Motor neuron (in vitro differentiated cells): ENCODE measurements around the gene CTNNA2. TPM values are rescaled to one million over a fixed set of nuclear protein-coding genes. Genes with fewer than 3 reads are reported as not detected.

Source experiments
- ATAC-seq, 8 experiments: fragments of 200-7000 bp; cut with Tn5 transposase; replicated peaks in 6 of 8; 2 replicates each; pipeline ENCODE4 v1.8.0; 2021; ENCODE audit warnings: mild to moderate bottlenecking in 8 of 8, moderate library complexity in 8 of 8
- H3K27ac ChIP-seq, 2 donors: fragments of 250-450 bp; sonication (Bioruptor Pico); 2 replicates each; pipeline ENCODE4 v1.9.0; 2021; ENCODE audit warnings: antibody characterized with exemption in 2 of 2, mild to moderate bottlenecking in 2 of 2, moderate library complexity in 1 of 2
- H3K4me1 ChIP-seq, 2 donors: fragments of 250-450 bp; sonication (Bioruptor Pico); replicated peaks in 1 of 2; 2 replicates each; pipeline ENCODE4 v1.6.1; 2021; ENCODE audit warnings: antibody characterized with exemption in 2 of 2, mild to moderate bottlenecking in 2 of 2, moderate library complexity in 1 of 2
- H3K4me3 ChIP-seq, 5 donors: fragments of 250-450 bp; sonication (Bioruptor Pico); 2 replicates each; pipeline ENCODE4 v1.9.0; 2021; ENCODE audit warnings: antibody characterized with exemption in 5 of 5, mild to moderate bottlenecking in 5 of 5, moderate library complexity in 4 of 5
- WGBS, 10 experiments: fragments of 450-650 bp; shearing (Covaris generic); methylation state at CpG; one replicate each; pipeline ENCODE4 v1.0.0; 2022; 5-methylcytosine and 5-hydroxymethylcytosine counted together
- in situ Hi-C, 9 experiments: fragments of 400-800 bp; cut with MboI; loops; one replicate each; pipeline ENCODE4 v1.15.0; 2021; ENCODE audit warnings: low sequenced_read_pairs in 9 of 9, low pct_unique_long_range_greater_than_20kb in 2 of 9; ENCODE audit not compliant: unreplicated experiment in 9 of 9
- total RNA-seq, 8 experiments: library from RNA; unstranded; fragments of 300-600 nt; gene quantifications; 2 replicates each; pipeline versions ENCODE4 v1.2.3 to v1.2.4, GENCODE V29; 2022

The CTNNA2 gene
- total RNA-seq, 8 experiments from 2014 or later = 0.81 to 127 (median 56.5) TPM

GRCh38 chr2:80407377-80407776, 894.5 kb downstream of the CTNNA2 start:
- in situ Hi-C loops = no loop called here
- Histone ChIP-seq H3K4me1 (peaks cover 0 to 3% of the 10 kb centered on the region in 2 donors), H3K27ac (no peak overlapping the region), H3K4me3 (no peak overlapping the region)
- 40 to 94% (median 88%) methylated on average over 1 to 4 of the region's 4 CpGs for WGBS, 10 experiments
- ATAC-seq = no peak

GRCh38 chr2:80410346-80410745, 897.5 kb downstream of the CTNNA2 start:
- in situ Hi-C loops = no loop called here
- no peak overlapping the region for H3K27ac ChIP-seq
- WGBS, 10 experiments = 0 to 67% (median 25%) methylated on average over 1 to 3 of the region's 3 CpGs; no CpG with 5 or more reads in 1 of the 10 experiments
- no peak overlapping the region for H3K4me3 ChIP-seq
- H3K4me1 ChIP-seq = peaks cover 0 to 3% of the 10 kb centered on the region in 2 donors
- ATAC-seq = no peak

- H3K4me1 ChIP-seq = peaks cover 0 to 3% of the 10 kb centered on the region in 2 donors
These were observed 900.3 kb downstream of the CTNNA2 start for GRCh38 chr2:80413136-80413535.

GRCh38 chr2:80417737-80418136, 904.9 kb downstream of the CTNNA2 start:
- Histone ChIP-seq H3K4me3 (no peak overlapping the region), H3K4me1 (no peaks in the 10 kb centered on the region), H3K27ac (no peak overlapping the region)
- in situ Hi-C loops = no loop called here
- 43 to 100% (median 86%) methylated on average over 1 of the region's 1 CpG; no CpG with 5 or more reads in 2 of the 10 experiments for WGBS, 10 experiments
- ATAC-seq = no peak

More at GRCh38 chr2:80413136-80413535, 900.3 kb downstream of the CTNNA2 start:
- no peak for ATAC-seq
- WGBS, 10 experiments = 0 to 100% (median 68%) methylated on average over 2 to 3 of the region's 3 CpGs; no CpG with 5 or more reads in 2 of the 10 experiments
- in situ Hi-C loops = no loop called here
- no peak overlapping the region for H3K4me3 ChIP-seq
- no peak overlapping the region for H3K27ac ChIP-seq

- H3K27ac ChIP-seq = no peak overlapping the region
- no peak for ATAC-seq
- 4 to 100% (median 49%) methylated on average over 1 to 6 of the region's 6 CpGs; no CpG with 5 or more reads in 2 of the 10 experiments for WGBS, 10 experiments
These were observed 907.8 kb downstream of the CTNNA2 start for GRCh38 chr2:80420530-80421208.

GRCh38 chr2:80429251-80429650, 916.4 kb downstream of the CTNNA2 start:
- Histone ChIP-seq H3K27ac (no peak overlapping the region), H3K4me1 (peaks cover 11 to 12% of the 10 kb centered on the region in 2 donors), H3K4me3 (no peak overlapping the region)
- 6 to 84% (median 74%) methylated on average over 1 to 2 of the region's 2 CpGs; no CpG with 5 or more reads in 2 of the 10 experiments for WGBS, 10 experiments
- in situ Hi-C loops = no loop called here
- no peak for ATAC-seq

More at GRCh38 chr2:80420530-80421208, 907.8 kb downstream of the CTNNA2 start:
- in situ Hi-C loops = no loop called here
- Histone ChIP-seq H3K4me1 (no peaks in the 10 kb centered on the region), H3K4me3 (no peak overlapping the region)

- no peak overlapping the region for H3K4me3 ChIP-seq
- in situ Hi-C loops = no loop called here
- no peak for ATAC-seq
- 16 to 100% (median 83%) methylated on average over 1 to 5 of the region's 5 CpGs; no CpG with 5 or more reads in 2 of the 10 experiments for WGBS, 10 experiments
- no peak overlapping the region for H3K27ac ChIP-seq
- H3K4me1 ChIP-seq = peaks cover 8 to 20% of the 10 kb centered on the region in 2 donors
These were observed 925.1 kb downstream of the CTNNA2 start for GRCh38 chr2:80437959-80438358.

- peaks cover 2 to 13% of the 10 kb centered on the region in 2 donors for H3K4me1 ChIP-seq
- H3K27ac ChIP-seq = no peak overlapping the region
- peak in 5 of 8 experiments; percentile 62 to 93 (median 83) for ATAC-seq
- in situ Hi-C loops = no loop called here
- H3K4me3 ChIP-seq = no peak overlapping the region
- WGBS, 10 experiments = 0 to 100% (median 55%) methylated on average over 1 to 2 of the region's 2 CpGs; no CpG with 5 or more reads in 2 of the 10 experiments
These were observed 925.8 kb downstream of the CTNNA2 start for GRCh38 chr2:80438686-80439085.

GRCh38 chr2:80454628-80455027, 941.8 kb downstream of the CTNNA2 start:
- ATAC-seq = peak in 5 of 8 experiments; percentile 73 to 84 (median 80)
- in situ Hi-C loops = no loop called here
- Histone ChIP-seq H3K27ac (no peak overlapping the region), H3K4me3 (no peak overlapping the region), H3K4me1 (peaks cover 19 to 22% of the 10 kb centered on the region in 2 donors)
- 6 to 80% (median 62%) methylated on average over 1 to 6 of the region's 7 CpGs; no CpG with 5 or more reads in 3 of the 10 experiments for WGBS, 10 experiments

- WGBS, 10 experiments = 0 to 71% (median 59%) methylated on average over 2 to 5 of the region's 5 CpGs; no CpG with 5 or more reads in 2 of the 10 experiments
- H3K27ac ChIP-seq = no peak overlapping the region
- in situ Hi-C loops = no loop called here
- H3K4me1 ChIP-seq = peaks cover 23 to 29% of the 10 kb centered on the region in 2 donors
- no peak overlapping the region for H3K4me3 ChIP-seq
- no peak for ATAC-seq
These were observed 946.2 kb downstream of the CTNNA2 start for GRCh38 chr2:80459028-80459427.

- Histone ChIP-seq H3K4me3 (no peak overlapping the region), H3K4me1 (peaks cover 11 to 15% of the 10 kb centered on the region in 2 donors), H3K27ac (no peak overlapping the region)
- ATAC-seq = peak in 3 of 8 experiments; percentile 30 to 49 (median 38)
- WGBS, 10 experiments = 0 to 70% (median 11%) methylated on average over 1 to 3 of the region's 3 CpGs; no CpG with 5 or more reads in 1 of the 10 experiments
- in situ Hi-C loops = no loop called here
These were observed 948.8 kb downstream of the CTNNA2 start for GRCh38 chr2:80461505-80462197.

- in situ Hi-C loops = no loop called here
- no peak for ATAC-seq
- no peak overlapping the region for H3K27ac ChIP-seq
- no peak overlapping the region for H3K4me3 ChIP-seq
- H3K4me1 ChIP-seq = peaks cover 11 to 15% of the 10 kb centered on the region in 2 donors
- WGBS, 10 experiments = 5 to 87% (median 48%) methylated on average over 5 to 8 of the region's 8 CpGs; no CpG with 5 or more reads in 1 of the 10 experiments
These were observed 949.8 kb downstream of the CTNNA2 start for GRCh38 chr2:80462654-80463053.

- Histone ChIP-seq H3K4me3 (no peak overlapping the region), H3K27ac (no peak overlapping the region), H3K4me1 (peaks cover 11 to 15% of the 10 kb centered on the region in 2 donors)
- 0 to 67% (median 7%) methylated on average over 1 of the region's 1 CpG; no CpG with 5 or more reads in 4 of the 10 experiments for WGBS, 10 experiments
- in situ Hi-C loops = no loop called here
- ATAC-seq = no peak
These were observed 951.4 kb downstream of the CTNNA2 start for GRCh38 chr2:80464275-80464674.
